Mesenchymal stem cell (in vitro differentiated cells and primary cell): ENCODE data around the gene HOXA3.

Experiments
- DNase-seq: peaks from one replicate; pipeline ENCODE4 v3.0.0-alpha.2; 2013
- H2AFZ ChIP-seq: one replicate; pipeline ENCODE4 v1.6.1; 2013; ENCODE audit warnings: low read depth, mild to moderate bottlenecking, control low read depth, inconsistent platforms, low read length, moderate library complexity
- H2AK5ac ChIP-seq: 2 replicates; pipeline ENCODE4 v1.6.1; 2013; ENCODE audit warnings: low read length, moderate library complexity, mild to moderate bottlenecking, inconsistent platforms; ENCODE audit not compliant: severe bottlenecking
- H2BK120ac ChIP-seq: one replicate; pipeline ENCODE4 v1.6.1; 2013; ENCODE audit warnings: low read depth, mild to moderate bottlenecking, inconsistent platforms, low read length, moderate library complexity
- H2BK12ac ChIP-seq, 2 experiments: one replicate each; pipeline ENCODE4 v1.6.1; 2013; ENCODE audit warnings: inconsistent platforms in 2 of 2, low read length in 2 of 2, mild to moderate bottlenecking in 2 of 2, moderate library complexity in 2 of 2, control low read depth in 1 of 2
- H2BK15ac ChIP-seq: one replicate; pipeline ENCODE4 v1.6.1; 2013; ENCODE audit warnings: mild to moderate bottlenecking, low read depth, inconsistent platforms; ENCODE audit not compliant: poor library complexity, severe bottlenecking
- H2BK5ac ChIP-seq: 2 replicates; pipeline ENCODE4 v1.6.1; 2013; ENCODE audit warnings: low read depth, mild to moderate bottlenecking, low read length, control low read depth, inconsistent platforms; ENCODE audit not compliant: poor library complexity, severe bottlenecking
- H3K14ac ChIP-seq, 2 experiments: one replicate each; pipeline ENCODE4 v1.6.1; 2013; ENCODE audit warnings: inconsistent platforms in 2 of 2, low read length in 2 of 2, control low read depth in 1 of 2, mild to moderate bottlenecking in 1 of 2, moderate library complexity in 1 of 2
- H3K18ac ChIP-seq, 2 experiments: one replicate each; pipeline ENCODE4 v1.6.1; 2013; ENCODE audit warnings: inconsistent platforms in 2 of 2, low read length in 2 of 2, control low read depth in 1 of 2, low read depth in 1 of 2, mild to moderate bottlenecking in 1 of 2
- H3K23ac ChIP-seq, 2 experiments: one replicate each; pipeline ENCODE4 v1.6.1; 2013; ENCODE audit warnings: inconsistent platforms in 2 of 2, low read length in 2 of 2, mild to moderate bottlenecking in 2 of 2, moderate library complexity in 2 of 2, control low read depth in 1 of 2
- H3K27ac ChIP-seq: 2 replicates; pipeline ENCODE4 v1.5.1; 2013; ENCODE audit warnings: mild to moderate bottlenecking, moderate library complexity, low read length, control low read depth, inconsistent platforms; ENCODE audit not compliant: poor library complexity, severe bottlenecking
- H3K27me3 ChIP-seq, 2 experiments: 2 replicates each; pipeline versions ENCODE4 v1.6.1 to v1.7.0; 2013; ENCODE audit warnings: low read length in 2 of 2, mild to moderate bottlenecking in 2 of 2, moderate library complexity in 2 of 2, control low read depth in 1 of 2, inconsistent platforms in 1 of 2; ENCODE audit not compliant: control insufficient read depth in 1 of 2, insufficient read depth in 1 of 2
- H3K36me3 ChIP-seq, 2 experiments: 2 replicates each; pipeline versions ENCODE4 v1.6.1 to v1.7.0; 2013; ENCODE audit warnings: low read length in 2 of 2, control low read depth in 1 of 2, inconsistent platforms in 1 of 2, low read depth in 1 of 2, mild to moderate bottlenecking in 1 of 2; ENCODE audit not compliant: insufficient read depth in 2 of 2, control insufficient read depth in 1 of 2
- H3K4ac ChIP-seq, 2 experiments: one replicate each; pipeline ENCODE4 v1.6.1; 2013; ENCODE audit warnings: inconsistent platforms in 2 of 2, low read length in 2 of 2, mild to moderate bottlenecking in 2 of 2, moderate library complexity in 2 of 2, control low read depth in 1 of 2, low read depth in 1 of 2
- H3K4me1 ChIP-seq: 2 replicates; pipeline ENCODE4 v1.6.1; 2013; ENCODE audit warnings: low read depth, low read length, control low read depth; ENCODE audit not compliant: control insufficient read depth, insufficient read depth
- H3K4me2 ChIP-seq: 2 replicates; pipeline ENCODE4 v1.6.1; 2013; ENCODE audit warnings: low read length, mild to moderate bottlenecking, inconsistent platforms; ENCODE audit not compliant: poor library complexity, severe bottlenecking
- H3K4me3 ChIP-seq, 2 experiments: 2 replicates each; pipeline versions ENCODE4 v1.5.1 to v1.7.0; 2013; ENCODE audit warnings: low read length in 2 of 2, mild to moderate bottlenecking in 2 of 2, control low read depth in 1 of 2, low read depth in 1 of 2; ENCODE audit not compliant: insufficient read depth in 1 of 2
- H3K79me1 ChIP-seq: replicated peaks from 2 replicates; pipeline ENCODE4 v1.6.1; 2013; ENCODE audit warnings: mild to moderate bottlenecking, control low read depth, low read length, inconsistent platforms; ENCODE audit not compliant: poor library complexity, severe bottlenecking
- H3K9ac ChIP-seq: 2 replicates; pipeline ENCODE4 v1.7.0; 2013; ENCODE audit warnings: mild to moderate bottlenecking, low read length, moderate library complexity
- H3K9me3 ChIP-seq: 2 replicates; pipeline ENCODE4 v1.7.0; 2013; ENCODE audit warnings: mild to moderate bottlenecking, low read length; ENCODE audit not compliant: control insufficient read depth
- H4K8ac ChIP-seq: one replicate; pipeline ENCODE4 v1.6.1; 2013; ENCODE audit warnings: inconsistent platforms, mild to moderate bottlenecking, low read length, moderate library complexity
- H4K91ac ChIP-seq: one replicate; pipeline ENCODE4 v1.6.1; 2013; ENCODE audit warnings: mild to moderate bottlenecking, low read length, inconsistent platforms
- WGBS: methylation state at CpG from one replicate; pipeline ENCODE4 v1.1.7; 2013; ENCODE audit warnings: mixed read lengths; 5-methylcytosine and 5-hydroxymethylcytosine counted together

Gene HOXA3

GRCh38 chr7:27161721-27162560, 9.6 kb upstream of the HOXA3 start:
- H2BK5ac ChIP-seq: no peak overlapping the region
- peak overlapping the region; percentile 52 for H4K8ac ChIP-seq
- H3K27ac ChIP-seq: peak overlapping the region; percentile 4
- peaks cover 38% of the 10 kb centered on the region for H3K4me1 ChIP-seq
- peak; percentile 38 for DNase-seq
- peaks cover 3% of the 10 kb centered on the region for H3K79me1 ChIP-seq
- peak overlapping the region in 1 of 2 experiments; percentile 92 for H3K4me3 ChIP-seq
- no peaks in the 10 kb centered on the region for H3K9me3 ChIP-seq
- 21% methylated on average over 24 of the region's 30 CpGs for WGBS
- H3K27me3 ChIP-seq: peaks cover 0 to 19% of the 10 kb centered on the region in 2 experiments
- peak overlapping the region in 1 of 2 experiments; percentile 81 for H3K18ac ChIP-seq
- peak overlapping the region; percentile 27 for H2BK120ac ChIP-seq
- no peak overlapping the region for H2AK5ac ChIP-seq
- peak overlapping the region in 1 of 2 experiments; percentile 12 for H2BK12ac ChIP-seq
- H2BK15ac ChIP-seq: peak overlapping the region; percentile 16
- no peak overlapping the region for H2AFZ ChIP-seq
- peaks cover 15 to 45% of the 10 kb centered on the region in 2 experiments for H3K36me3 ChIP-seq
- H3K14ac ChIP-seq: no peak overlapping the region
- H3K9ac ChIP-seq: peak overlapping the region; percentile 90
- H3K23ac ChIP-seq: no peak overlapping the region
- H3K4me2 ChIP-seq: no peak overlapping the region
- H4K91ac ChIP-seq: no peak overlapping the region
- peak overlapping the region in 1 of 2 experiments; percentile 5 for H3K4ac ChIP-seq

- Histone ChIP-seq H3K4ac (no peak overlapping the region), H3K79me1 (peaks cover 3% of the 10 kb centered on the region), H3K14ac (no peak overlapping the region), H3K4me1 (peaks cover 34% of the 10 kb centered on the region), H3K27ac (peak overlapping the region; percentile 25), H2BK15ac (no peak overlapping the region), H2AFZ (peak overlapping the region; percentile 43), H3K4me2 (peak overlapping the region; percentile 94), H2BK12ac (no peak overlapping the region), H3K9ac (peak overlapping the region; percentile 90), H4K8ac (peak overlapping the region; percentile 47), H3K23ac (no peak overlapping the region), H3K9me3 (no peaks in the 10 kb centered on the region), H3K36me3 (peaks cover 15 to 41% of the 10 kb centered on the region in 2 experiments), H3K27me3 (peaks cover 0 to 26% of the 10 kb centered on the region in 2 experiments), H3K4me3 (peak overlapping the region in 1 of 2 experiments; percentile 92), H3K18ac (peak overlapping the region in 1 of 2 experiments; percentile 70), H2BK5ac (no peak overlapping the region), H2AK5ac (no peak overlapping the region), H4K91ac (no peak overlapping the region), H2BK120ac (peak overlapping the region; percentile 27)
- WGBS: 7% methylated on average over 18 of the region's 27 CpGs
- DNase-seq: no peak
Measured at GRCh38 chr7:27161214-27161720, 8.9 kb upstream of the HOXA3 start.

GRCh38 chr7:27160546-27161213, 8.3 kb upstream of the HOXA3 start:
- peak overlapping the region; percentile 94 for H3K4me2 ChIP-seq
- peak overlapping the region; percentile 44 for H2BK15ac ChIP-seq
- H3K4ac ChIP-seq: peak overlapping the region; percentile 63 to 73
- H2BK12ac ChIP-seq: peak overlapping the region in 1 of 2 experiments; percentile 48
- no peaks in the 10 kb centered on the region for H3K9me3 ChIP-seq
- no peak overlapping the region for H2BK5ac ChIP-seq
- H3K79me1 ChIP-seq: peaks cover 3% of the 10 kb centered on the region
- H3K4me1 ChIP-seq: peaks cover 30% of the 10 kb centered on the region
- H4K91ac ChIP-seq: peak overlapping the region; percentile 30
- peak overlapping the region; percentile 25 for H3K27ac ChIP-seq
- peak overlapping the region; percentile 33 to 82 for H3K18ac ChIP-seq
- peak overlapping the region; percentile 84 for H2AFZ ChIP-seq
- H3K14ac ChIP-seq: peak overlapping the region in 1 of 2 experiments; percentile 88
- peak overlapping the region; percentile 60 to 82 for H3K4me3 ChIP-seq
- peak overlapping the region; percentile 84 for H3K9ac ChIP-seq
- H3K23ac ChIP-seq: peak overlapping the region in 1 of 2 experiments; percentile 66
- peaks cover 15 to 39% of the 10 kb centered on the region in 2 experiments for H3K36me3 ChIP-seq
- H4K8ac ChIP-seq: peak overlapping the region; percentile 76
- peak overlapping the region; percentile 30 for H2BK120ac ChIP-seq
- peak; percentile 78 for DNase-seq
- no peak overlapping the region for H2AK5ac ChIP-seq
- peaks cover 0 to 32% of the 10 kb centered on the region in 2 experiments for H3K27me3 ChIP-seq
- 5% methylated on average over 49 of the region's 54 CpGs for WGBS
